ENCODE measurements around the gene DLGAP1. TPM values are rescaled to one million over a fixed set of nuclear protein-coding genes. Genes with fewer than 3 reads are reported as not detected.

DLGAP1 gene
- polyA plus RNA-seq, 1 of the 3 experiments (the other 2 are of a cell fraction): not detected

- H2AFZ ChIP-seq (ENCODE audit: low read depth): no peak overlapping the region; the same call in 1 of the 2 replicates
These were observed 860.2 kb downstream of the DLGAP1 start for GRCh38 chr18:3594760-3595368.

GRCh38 chr18:3593904-3594759 is 861.0 kb downstream of the DLGAP1 start:
- peak overlapping the region; percentile 92 for H3K9ac ChIP-seq
- H3K27ac ChIP-seq (ENCODE audit: low read depth in 2 of 2, low read length in 1 of 2): peak overlapping the region; percentile 100
- ChIA-PET CTCF (interaction anchor here (0.6 to 6.1 kb wide), 50 partner anchors 9 to 402 kb away, joined by 3 to 76 read pairs (median 4); partner anchors contain the start of genes MYL12A and TGIF1), POLR2A (interaction anchor here (0.9 to 2.4 kb wide), 7 partner anchors 64 to 311 kb away, joined by 3 to 10 read pairs (median 5); no protein-coding TSS in a partner anchor)
- no peaks in the 10 kb centered on the region for H3K9me2 ChIP-seq
- H4K20me1 ChIP-seq (ENCODE audit: insufficient read depth): no peaks in the 10 kb centered on the region
- H3K4me3 ChIP-seq (ENCODE audit: low read depth in 2 of 2, low read length in 1 of 2): peak overlapping the region; percentile 53 to 67
- H3K9me3 ChIP-seq: no peaks in the 10 kb centered on the region
- DNase-seq: peak; percentile 74
- H3K79me2 ChIP-seq (ENCODE audit: insufficient read depth): peaks cover 41% of the 10 kb centered on the region
- peak overlapping the region; percentile 80; the same call in 1 of the 2 replicates for H2AFZ ChIP-seq (ENCODE audit: low read depth)
- H3F3A ChIP-seq (replicated peaks; ENCODE audit: insufficient read depth): peaks cover 41% of the 10 kb centered on the region
- H3K4me2 ChIP-seq: peak overlapping the region; percentile 93
- H3K27me3 ChIP-seq (ENCODE audit: insufficient read depth): no peaks in the 10 kb centered on the region
- peaks cover 36 to 56% of the 10 kb centered on the region in 2 experiments for H3K4me1 ChIP-seq (ENCODE audit: control insufficient read depth in 1 of 2, insufficient read depth in 2 of 2, low read depth in 1 of 2, low read length in 1 of 2)
- H3K36me3 ChIP-seq (replicated peaks in 1 of 2; ENCODE audit: control insufficient read depth in 1 of 2, insufficient read depth in 2 of 2, low read length in 1 of 2): no peaks in the 10 kb centered on the region
- 0% methylated on average over 16 of the region's 17 CpGs for WGBS (ENCODE audit: low lambda C conversion rate)
- peak; percentile 57 for TF ChIP-seq NFIC (IDR thresholded peaks at IDR 0.05; ENCODE audit: borderline replicate concordance)
- 0 out of 2 replicates have a peak, but pooled peaks have one; percentile 14 for TF ChIP-seq JUND (IDR thresholded peaks at IDR 0.05)
- no peak for TF ChIP-seq GATA2 (CRISPR knock-in tag; IDR thresholded peaks at IDR 0.05)
- TF ChIP-seq TCF12 (IDR thresholded peaks at IDR 0.05): no peak; the same call in 1 of the 2 replicates
- TF ChIP-seq SMC3 (IDR thresholded peaks at IDR 0.05; ENCODE audit: low read depth, low read length): peak; percentile 71
- TF ChIP-seq FOXM1 (IDR thresholded peaks at IDR 0.05; ENCODE audit: low read depth): peak; percentile 19; the same call in 1 of the 2 replicates
- peak; percentile 27 for TF ChIP-seq TAF1 (IDR thresholded peaks at IDR 0.05; ENCODE audit: borderline replicate concordance, low read depth, low read length)
- peak; percentile 61; the same call in 1 of the 2 replicates for TF ChIP-seq MXI1 (IDR thresholded peaks at IDR 0.05; ENCODE audit: low read depth, low read length)
- TF ChIP-seq RAD21 (IDR thresholded peaks at IDR 0.05; ENCODE audit: low read length): peak; percentile 70
- peak; percentile 17; the same call in 1 of the 2 replicates for TF ChIP-seq FOSL2 (IDR thresholded peaks at IDR 0.05; ENCODE audit: borderline replicate concordance, low read depth)
- TF ChIP-seq EP300 (IDR thresholded peaks at IDR 0.05; ENCODE audit: borderline replicate concordance in 1 of 2, low read depth in 1 of 2, low read length in 1 of 2): peak in 1 of 2 experiments; percentile 26; a peak in 3 of 4 replicates
- peak; percentile 13; the same call in 1 of the 2 replicates for TF ChIP-seq GABPA (IDR thresholded peaks at IDR 0.05; ENCODE audit: low read depth)
- TF ChIP-seq POLR2AphosphoS5 (IDR thresholded peaks at IDR 0.05; ENCODE audit: low read depth, low read length): peak; percentile 68
- no peak for TF ChIP-seq EZH2phosphoT487 (IDR thresholded peaks at IDR 0.05; ENCODE audit: borderline replicate concordance, low read depth)
- TF ChIP-seq MAX (IDR thresholded peaks at IDR 0.05; ENCODE audit: low read depth): peak; percentile 34; the same call in 1 of the 2 replicates
- no peak for TF ChIP-seq USF1 (IDR thresholded peaks at IDR 0.05; ENCODE audit: borderline replicate concordance, low read depth)
- TF ChIP-seq TEAD4 (IDR thresholded peaks at IDR 0.05; ENCODE audit: borderline replicate concordance, insufficient read depth): no peak
- TF ChIP-seq SIN3A (IDR thresholded peaks at IDR 0.05; ENCODE audit: borderline replicate concordance, low read depth, low read length): peak; percentile 78
- peak; percentile 73 for TF ChIP-seq CTCF (IDR thresholded peaks at IDR 0.05)
- TF ChIP-seq NRF1 (IDR thresholded peaks at IDR 0.05; ENCODE audit: low read depth, low read length): peak; percentile 68
- TF ChIP-seq RFX5 (IDR thresholded peaks at IDR 0.05; ENCODE audit: low read length): no peak; the same call in 1 of the 2 replicates

More at GRCh38 chr18:3594760-3595368, 860.2 kb downstream of the DLGAP1 start:
- peak overlapping the region; percentile 100 for H3K27ac ChIP-seq (ENCODE audit: low read depth in 2 of 2, low read length in 1 of 2)
- H3K4me2 ChIP-seq: peak overlapping the region; percentile 93
- H3K4me3 ChIP-seq (ENCODE audit: low read depth in 2 of 2, low read length in 1 of 2): peak overlapping the region; percentile 53 to 67
- ChIA-PET POLR2A (interaction anchor here (1.1 to 2.4 kb wide), 5 partner anchors 65 to 311 kb away, joined by 4 to 10 read pairs (median 6); no protein-coding TSS in a partner anchor), CTCF (interaction anchor here (0.6 to 6.1 kb wide), 42 partner anchors 8 to 401 kb away, joined by 3 to 76 read pairs (median 5); partner anchors contain the start of genes MYL12A and TGIF1)
- peaks cover 41% of the 10 kb centered on the region for H3F3A ChIP-seq (replicated peaks; ENCODE audit: insufficient read depth)
- DNase-seq: no peak
- no peaks in the 10 kb centered on the region for H3K36me3 ChIP-seq (replicated peaks in 1 of 2; ENCODE audit: control insufficient read depth in 1 of 2, insufficient read depth in 2 of 2, low read length in 1 of 2)
- H3K27me3 ChIP-seq (ENCODE audit: insufficient read depth): no peaks in the 10 kb centered on the region
- no peaks in the 10 kb centered on the region for H3K9me2 ChIP-seq
- TF ChIP-seq EZH2phosphoT487 (IDR thresholded peaks at IDR 0.05; ENCODE audit: borderline replicate concordance, low read depth): no peak
- 0 out of 4 replicates have a peak, but pooled peaks of 1 of the 2 experiments have one; percentile 3 for TF ChIP-seq EP300 (IDR thresholded peaks at IDR 0.05; ENCODE audit: borderline replicate concordance in 1 of 2, low read depth in 1 of 2, low read length in 1 of 2)
- 0 out of 2 replicates have a peak, but pooled peaks have one; percentile 7 for TF ChIP-seq MXI1 (IDR thresholded peaks at IDR 0.05; ENCODE audit: low read depth, low read length)
- peaks cover 41% of the 10 kb centered on the region for H3K79me2 ChIP-seq (ENCODE audit: insufficient read depth)
- 13% methylated on average over 8 of the region's 8 CpGs for WGBS (ENCODE audit: low lambda C conversion rate)
- no peaks in the 10 kb centered on the region for H3K9me3 ChIP-seq
- H3K9ac ChIP-seq: peak overlapping the region; percentile 92
- H3K4me1 ChIP-seq (ENCODE audit: control insufficient read depth in 1 of 2, insufficient read depth in 2 of 2, low read depth in 1 of 2, low read length in 1 of 2): peaks cover 36 to 52% of the 10 kb centered on the region in 2 experiments
- H4K20me1 ChIP-seq (ENCODE audit: insufficient read depth): no peaks in the 10 kb centered on the region
